Panc1 (cell line): ENCODE measurements around the gene DUSP3.

ENCODE experiments used
- POLR2AphosphoS5 ChIP-seq: IDR thresholded peaks from 2 replicates; pipeline ENCODE4 v1.6.1; 2012; ENCODE audit warnings: mild to moderate bottlenecking, low read depth, low read length, moderate library complexity
- TF ChIP-seq, protein P1 (sequence below): fragments of 450-650 bp; IDR thresholded peaks from 2 replicates; pipeline ENCODE4 v1.5.1; 2017; ENCODE audit warnings: mild to moderate bottlenecking

DNA sequence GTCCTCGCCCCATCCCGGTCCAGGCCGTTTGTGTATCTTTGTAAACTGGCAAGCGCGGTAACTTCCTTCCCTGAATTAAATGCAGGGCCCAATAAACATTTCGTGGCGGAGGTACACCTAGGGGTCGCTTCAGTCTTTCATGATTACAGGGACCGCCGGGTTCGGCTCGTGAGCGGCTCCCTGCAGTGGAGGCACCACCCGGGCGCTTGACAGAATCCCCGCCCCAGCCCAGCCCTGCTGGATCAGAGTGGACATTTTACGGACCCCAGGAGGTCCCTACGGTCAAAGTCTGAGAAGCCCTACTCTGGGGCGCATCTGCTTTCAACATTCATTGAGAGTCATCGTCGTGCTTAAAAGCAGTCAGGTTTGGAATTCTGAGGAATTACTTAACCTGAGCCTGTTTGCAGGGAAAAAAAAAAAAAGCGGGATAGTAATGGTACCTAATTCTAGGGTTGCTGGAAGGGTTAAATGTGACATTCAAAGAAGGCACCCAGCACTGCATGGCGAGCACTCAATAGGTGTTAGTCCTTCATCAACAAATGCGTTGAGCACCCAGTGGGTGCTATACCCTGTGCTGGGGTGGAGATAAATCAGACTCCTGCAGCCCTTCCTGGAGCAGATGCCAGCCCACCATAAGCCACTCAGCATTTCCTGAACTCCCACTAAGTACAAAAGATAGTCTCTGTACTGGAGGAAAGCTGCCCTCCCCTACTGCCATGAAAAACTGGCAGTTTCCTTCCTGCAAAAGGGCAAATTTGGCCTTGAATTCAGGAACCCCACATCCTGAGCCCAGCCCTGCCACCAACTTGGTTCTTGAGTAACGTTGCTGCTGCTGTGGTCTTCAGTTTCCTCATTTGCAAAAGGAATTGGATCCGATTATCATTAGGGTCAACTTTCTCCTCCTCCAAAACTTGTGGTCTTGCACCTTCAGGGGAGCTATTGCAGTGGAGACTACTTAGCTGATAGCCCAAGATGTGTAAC is 658 bp upstream of the DUSP3 start:
- no peak for TF ChIP-seq POLR2AphosphoS5
- TF ChIP-seq, protein P1, sequence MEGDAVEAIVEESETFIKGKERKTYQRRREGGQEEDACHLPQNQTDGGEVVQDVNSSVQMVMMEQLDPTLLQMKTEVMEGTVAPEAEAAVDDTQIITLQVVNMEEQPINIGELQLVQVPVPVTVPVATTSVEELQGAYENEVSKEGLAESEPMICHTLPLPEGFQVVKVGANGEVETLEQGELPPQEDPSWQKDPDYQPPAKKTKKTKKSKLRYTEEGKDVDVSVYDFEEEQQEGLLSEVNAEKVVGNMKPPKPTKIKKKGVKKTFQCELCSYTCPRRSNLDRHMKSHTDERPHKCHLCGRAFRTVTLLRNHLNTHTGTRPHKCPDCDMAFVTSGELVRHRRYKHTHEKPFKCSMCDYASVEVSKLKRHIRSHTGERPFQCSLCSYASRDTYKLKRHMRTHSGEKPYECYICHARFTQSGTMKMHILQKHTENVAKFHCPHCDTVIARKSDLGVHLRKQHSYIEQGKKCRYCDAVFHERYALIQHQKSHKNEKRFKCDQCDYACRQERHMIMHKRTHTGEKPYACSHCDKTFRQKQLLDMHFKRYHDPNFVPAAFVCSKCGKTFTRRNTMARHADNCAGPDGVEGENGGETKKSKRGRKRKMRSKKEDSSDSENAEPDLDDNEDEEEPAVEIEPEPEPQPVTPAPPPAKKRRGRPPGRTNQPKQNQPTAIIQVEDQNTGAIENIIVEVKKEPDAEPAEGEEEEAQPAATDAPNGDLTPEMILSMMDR = no peak
